T1000 (cell line): ENCODE results near the gene TGIF2.

ENCODE experiments used
- DNase-seq: peaks from one replicate; lab custom pipeline; 2025; ENCODE audit warnings: mixed read lengths; lab: John Stamatoyannopoulos, UW

The TGIF2 gene

DNA sequence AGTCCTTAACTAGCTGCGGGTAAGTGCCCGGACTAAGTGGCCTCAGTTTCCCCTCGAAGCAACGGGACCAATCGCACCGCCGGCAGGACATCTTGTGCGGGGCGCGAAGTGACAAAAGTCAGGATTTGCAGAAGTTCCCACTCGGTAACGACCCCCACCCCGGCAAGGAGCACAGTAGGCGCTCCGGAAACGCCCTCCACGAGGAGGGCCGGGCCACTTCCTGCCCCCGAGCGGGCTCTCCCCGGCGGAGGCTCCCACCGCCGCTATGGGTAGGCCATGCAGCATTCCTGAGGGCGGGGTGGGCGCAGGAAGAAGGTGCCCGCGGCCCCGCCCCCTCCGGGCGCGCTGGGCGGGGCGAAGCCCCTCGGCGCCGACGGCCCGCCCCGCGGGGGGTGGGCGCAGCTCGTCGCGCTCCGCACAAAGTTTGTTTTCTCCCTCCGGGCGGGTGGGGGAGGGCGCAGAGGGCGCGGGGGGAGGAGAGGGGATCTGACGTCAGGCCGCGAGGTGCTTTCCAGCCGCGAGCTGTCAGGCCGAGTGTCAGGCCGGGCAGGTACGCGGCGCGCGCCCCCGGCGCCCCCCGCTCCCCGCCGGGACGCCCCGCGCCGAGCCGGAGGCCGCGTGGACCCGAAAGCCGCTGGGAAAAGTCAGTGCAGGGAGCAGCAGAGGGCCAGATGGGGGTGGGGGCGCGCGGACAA lies at the start of gene TGIF2:
TSS of gene TGIF2 (plus strand) at position 495 of the 695 bp plus-strand sequence. CDS start 5,178 bp downstream, outside the sequence.
- DNase-seq = peak; percentile 82

DNA sequence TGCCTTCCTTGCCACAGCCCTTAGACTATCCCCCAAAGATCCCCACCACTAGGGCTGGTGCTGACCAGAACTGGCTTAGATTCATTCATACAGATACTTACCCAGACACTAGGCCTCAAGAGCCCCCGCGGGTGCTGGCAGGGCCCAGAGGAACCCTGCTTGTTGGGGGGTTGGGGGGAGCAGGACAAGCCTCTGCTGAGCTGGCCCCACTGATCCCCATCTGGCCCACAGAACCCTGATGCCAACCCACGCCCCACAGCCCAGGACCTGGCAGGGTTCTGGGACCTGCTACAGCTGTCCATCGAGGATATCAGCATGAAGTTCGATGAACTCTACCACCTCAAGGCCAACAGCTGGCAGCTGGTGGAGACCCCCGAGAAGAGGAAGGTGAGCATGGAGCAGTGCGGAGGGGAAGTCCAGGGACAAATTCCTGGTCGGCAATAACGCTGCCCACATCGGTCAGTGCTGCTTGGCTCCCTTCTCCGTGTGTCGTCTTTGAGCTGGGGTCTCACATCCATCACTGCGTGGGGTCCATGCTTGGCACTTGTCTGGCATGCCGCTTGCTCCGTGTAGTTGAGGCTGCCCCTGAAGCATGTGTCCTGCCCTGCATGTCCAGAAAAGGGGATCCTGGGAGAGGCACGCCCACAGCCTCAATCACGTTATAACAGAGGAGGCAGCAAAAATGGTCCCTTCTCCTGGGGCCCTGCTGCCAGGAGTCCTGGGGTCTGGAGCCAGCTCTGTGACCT lies 47.6 kb upstream of the TGIF2 start:
- DNase-seq = no peak

DNA sequence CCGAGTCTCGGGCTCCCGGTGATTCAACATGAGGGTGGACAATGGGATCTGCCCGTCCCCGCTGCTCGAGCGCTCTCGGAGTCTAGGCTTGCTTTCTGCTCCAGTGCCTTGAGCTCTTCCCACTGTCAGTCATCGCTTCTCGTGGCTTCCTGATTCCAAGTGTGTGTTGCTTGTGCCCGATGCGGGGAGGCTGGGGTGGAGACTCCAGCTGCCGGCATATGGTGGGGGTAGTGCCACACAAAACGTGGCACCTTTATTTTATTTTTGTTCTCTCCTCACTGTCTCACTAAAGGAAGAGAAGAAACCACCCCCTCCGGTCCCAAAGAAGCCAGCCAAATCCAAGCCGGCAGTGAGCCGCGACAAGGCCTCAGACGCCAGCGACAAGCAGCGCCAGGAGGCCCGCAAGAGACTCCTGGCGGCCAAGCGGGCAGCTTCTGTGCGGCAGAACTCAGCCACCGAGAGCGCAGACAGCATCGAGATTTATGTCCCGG lies 46.8 kb upstream of the TGIF2 start:
- DNase-seq = no peak

DNA sequence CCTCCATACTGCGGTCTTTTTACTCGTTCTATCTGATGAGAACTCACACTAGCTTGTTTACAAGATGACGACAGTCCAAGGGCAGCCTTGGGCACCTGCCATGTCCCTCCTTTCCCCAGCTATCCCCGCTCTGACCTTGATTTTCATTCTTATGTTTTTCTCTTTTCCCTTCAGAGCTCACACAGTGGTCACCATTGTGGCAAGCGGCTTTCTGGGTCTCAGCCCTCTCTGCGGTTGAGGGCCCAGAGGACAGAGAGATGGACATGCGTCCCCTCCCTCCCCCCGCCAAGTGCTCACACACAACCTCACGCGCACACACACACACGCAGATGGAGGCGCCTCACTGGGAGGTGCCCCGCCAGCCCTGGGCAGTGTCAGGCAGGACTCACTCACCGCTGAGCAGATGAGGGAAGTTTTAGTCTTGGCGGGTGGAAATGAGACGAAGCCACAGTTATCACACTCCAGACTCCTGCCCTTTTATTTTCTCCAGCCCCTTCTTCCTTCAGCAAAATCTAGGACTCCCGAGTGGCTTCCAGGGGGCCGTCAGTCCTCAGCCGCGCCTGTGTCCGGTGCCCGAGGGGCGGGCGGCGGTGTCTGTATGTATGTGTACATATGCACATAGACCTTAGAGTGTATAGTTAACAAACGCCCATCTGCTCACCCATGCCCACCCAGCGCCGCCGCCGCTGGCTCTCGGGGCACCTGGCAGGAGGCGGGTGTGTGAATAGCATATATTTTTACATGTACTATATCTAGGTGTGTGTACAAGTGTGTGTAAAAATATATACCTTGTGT lies 45.9 kb upstream of the TGIF2 start:
- DNase-seq = no peak

DNA sequence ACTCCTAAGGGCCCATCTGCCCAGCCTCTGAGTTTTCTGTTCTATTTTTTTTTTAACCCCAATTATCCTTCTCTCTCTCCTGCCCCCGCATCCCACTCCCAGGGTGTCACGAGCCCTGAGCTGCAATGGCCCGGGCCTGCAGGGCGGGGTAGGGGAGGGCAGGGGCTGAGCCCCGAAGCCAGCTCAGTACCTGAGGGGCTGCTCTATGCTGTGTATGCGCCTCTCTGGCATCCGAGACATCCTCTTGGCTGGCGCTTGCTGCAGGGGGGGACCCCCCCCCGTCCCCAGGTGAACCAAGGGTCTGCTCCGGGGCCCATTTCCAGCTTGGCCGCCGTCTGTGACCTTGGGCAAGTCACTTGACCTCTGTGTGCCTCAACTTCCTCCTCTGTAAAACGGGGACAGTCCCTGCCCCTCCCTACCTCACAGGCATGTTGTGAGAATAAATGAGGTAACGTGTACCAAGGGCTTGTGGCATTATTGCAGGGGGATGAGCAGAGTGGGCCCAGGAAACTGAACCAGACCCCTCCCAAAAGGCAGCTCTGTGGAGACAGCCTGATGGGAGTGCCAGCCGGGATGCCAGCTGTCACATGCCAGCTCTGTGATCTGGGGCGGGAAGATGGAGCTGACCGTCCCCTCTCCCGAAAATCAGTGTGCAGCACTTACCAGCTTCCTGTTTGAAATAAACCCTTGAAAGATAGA lies 45.1 kb upstream of the TGIF2 start:
- no peak for DNase-seq

DNA sequence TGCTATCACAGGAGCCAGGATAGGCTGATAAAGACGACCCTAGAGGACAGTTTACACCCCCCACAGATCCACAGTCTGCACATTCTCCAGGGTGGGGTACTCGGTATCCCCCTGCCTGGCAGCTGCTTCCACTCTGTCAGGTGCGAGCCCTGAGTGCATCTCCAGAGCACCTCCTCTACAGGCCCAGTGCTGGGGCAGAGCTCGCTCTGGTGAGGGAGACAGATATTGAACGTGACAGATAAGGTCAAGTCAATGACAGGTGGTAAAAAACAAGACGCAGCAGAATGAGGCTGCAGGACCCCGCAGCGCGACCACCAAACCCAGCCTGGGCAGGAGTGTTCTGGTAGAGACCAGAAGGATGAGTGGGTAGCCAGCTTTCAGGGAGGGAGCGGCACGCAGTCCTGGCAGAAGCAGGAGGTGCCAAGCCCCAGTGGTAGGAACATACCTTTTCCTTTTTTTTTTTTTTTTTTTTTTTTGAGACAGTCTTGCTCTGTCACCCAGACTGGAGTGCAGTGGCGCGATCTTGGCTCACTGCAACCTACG lies 44.5 kb upstream of the TGIF2 start:
- no peak for DNase-seq

DNA sequence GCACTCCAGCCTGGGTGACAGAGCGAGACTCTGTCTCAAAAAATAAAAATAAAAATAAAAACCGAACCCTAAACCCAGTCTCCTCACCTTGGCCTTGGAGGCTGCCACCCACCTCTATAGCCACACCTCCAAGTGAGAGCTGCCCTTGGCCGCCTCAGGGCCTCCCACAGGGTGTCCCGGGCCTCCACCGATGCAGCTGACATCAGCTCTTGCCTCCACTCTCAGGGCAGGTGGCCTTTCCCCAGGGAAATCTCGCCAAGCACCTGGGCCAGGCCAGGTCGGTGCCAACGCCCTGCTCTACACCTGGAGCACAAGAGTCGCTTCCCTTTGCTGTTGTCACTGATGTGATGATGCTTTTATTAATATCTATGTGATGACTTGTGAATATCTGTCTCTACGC lies 41.0 kb upstream of the TGIF2 start:
- DNase-seq = no peak

DNA sequence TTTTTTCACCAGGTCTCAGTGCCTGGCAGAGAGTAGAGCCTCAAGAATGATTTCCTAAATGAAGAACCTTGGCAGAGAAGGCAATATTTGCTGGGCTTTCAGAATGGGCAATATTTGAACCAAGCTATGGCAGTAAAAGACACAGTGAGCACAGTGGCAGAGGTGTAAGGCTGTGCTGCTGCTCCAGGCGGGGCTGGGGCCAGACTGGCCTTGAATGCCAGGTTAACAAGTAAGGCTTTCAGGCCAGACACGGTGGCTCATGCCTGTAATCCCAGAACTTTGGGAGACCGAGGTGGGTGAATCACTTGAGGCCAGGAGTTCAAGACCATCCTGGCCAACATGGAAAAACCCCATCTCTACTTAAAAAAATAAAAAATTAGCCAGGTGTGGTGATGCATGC lies 40.6 kb upstream of the TGIF2 start:
- no peak for DNase-seq

DNA sequence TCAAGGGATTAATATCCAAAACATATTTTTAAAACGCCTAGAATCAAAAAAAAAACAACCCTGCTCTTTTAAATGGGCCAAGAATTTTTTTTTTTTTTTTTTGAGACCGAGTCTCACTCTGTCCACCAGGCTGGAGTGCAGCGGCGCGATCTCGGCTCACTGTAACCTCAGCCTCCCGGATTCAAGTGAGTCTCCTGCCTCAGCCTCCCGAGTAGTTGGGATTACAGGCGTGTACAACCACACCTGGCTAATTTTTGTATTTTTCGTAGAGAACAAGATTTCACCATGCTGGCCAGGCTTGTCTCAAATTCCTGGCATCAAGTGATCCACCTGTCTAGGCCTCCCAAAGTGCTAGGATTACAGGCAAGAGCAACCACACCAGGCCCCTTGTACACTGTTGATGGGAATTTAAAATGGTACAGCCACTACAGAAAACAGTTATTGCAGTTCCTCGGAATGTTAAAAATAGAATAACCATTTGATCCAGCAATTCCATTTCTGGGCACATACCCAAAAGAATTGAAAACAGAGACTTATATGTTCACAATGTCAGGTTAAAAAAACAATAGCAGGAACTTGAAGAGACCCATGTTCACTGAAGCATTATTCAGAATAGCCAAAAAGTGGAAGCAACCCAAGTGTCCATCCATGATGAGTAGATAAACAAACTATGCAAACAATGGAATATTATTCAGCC lies 35.2 kb upstream of the TGIF2 start:
- DNase-seq = no peak

DNA sequence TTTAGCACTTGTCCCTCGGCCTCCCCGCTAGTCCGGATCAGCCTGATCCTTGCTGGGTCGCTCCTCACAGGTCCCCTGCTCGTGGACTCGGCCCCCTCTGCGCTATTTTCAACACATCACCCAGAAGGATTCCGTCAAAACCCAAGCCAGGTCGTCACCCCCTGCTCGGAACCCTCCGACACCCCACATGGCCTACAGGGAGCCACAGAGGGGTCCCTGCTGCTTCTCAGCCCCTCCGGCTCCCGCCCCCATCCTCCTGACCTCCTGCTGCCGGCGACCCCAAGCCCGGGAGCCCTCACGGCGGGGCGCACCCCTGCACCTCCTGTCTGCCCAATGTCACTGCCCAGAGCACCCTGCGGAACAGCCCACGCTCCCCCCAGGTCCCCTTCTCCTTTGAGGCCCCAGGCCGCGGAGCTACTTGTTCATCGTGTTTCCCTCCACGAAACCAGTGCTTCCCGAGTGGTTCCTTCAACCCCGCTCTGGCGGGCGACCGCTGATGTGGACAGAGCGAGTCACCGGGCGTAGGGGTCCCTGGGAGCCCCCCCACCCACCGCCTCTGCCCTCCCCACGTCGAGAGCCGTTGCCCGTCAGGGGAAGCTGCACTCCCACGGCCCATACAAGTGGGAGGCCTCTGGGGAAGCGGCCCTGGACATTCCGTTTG lies 32.7 kb upstream of the TGIF2 start:
- DNase-seq = no peak

DNA sequence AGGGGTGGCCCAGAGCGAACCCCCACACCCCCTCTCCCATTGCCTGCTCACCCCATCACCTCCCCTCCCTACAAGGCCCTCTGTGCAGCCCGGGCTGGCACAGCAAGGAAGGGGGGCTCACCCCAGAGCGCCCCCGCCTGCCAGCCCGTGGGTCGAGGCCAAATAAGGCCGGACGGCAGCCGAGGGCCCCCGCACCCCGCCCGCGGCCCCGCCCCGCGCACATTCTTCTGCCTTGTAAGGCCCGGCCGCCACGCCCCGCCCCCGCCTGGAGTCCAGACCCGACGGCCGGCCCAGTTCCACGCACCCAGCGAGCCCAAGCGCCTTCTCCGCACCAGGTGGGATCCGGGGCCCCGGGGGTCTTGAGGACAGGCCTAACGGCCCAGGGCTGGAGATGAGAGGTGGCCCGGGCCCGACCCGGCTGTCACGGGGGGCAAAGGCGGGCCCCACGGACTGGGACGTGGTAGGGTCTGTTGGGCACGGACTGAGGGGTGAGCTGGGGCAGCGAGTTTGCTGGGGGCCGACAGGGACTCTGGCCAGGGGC lies 32.1 kb upstream of the TGIF2 start, which contains the start of gene MYL9:
TSS of gene MYL9 (plus strand) at position 293 of the 541 bp plus-strand sequence. CDS start 3,366 bp downstream, outside the sequence.
- DNase-seq = peak; percentile 15

DNA sequence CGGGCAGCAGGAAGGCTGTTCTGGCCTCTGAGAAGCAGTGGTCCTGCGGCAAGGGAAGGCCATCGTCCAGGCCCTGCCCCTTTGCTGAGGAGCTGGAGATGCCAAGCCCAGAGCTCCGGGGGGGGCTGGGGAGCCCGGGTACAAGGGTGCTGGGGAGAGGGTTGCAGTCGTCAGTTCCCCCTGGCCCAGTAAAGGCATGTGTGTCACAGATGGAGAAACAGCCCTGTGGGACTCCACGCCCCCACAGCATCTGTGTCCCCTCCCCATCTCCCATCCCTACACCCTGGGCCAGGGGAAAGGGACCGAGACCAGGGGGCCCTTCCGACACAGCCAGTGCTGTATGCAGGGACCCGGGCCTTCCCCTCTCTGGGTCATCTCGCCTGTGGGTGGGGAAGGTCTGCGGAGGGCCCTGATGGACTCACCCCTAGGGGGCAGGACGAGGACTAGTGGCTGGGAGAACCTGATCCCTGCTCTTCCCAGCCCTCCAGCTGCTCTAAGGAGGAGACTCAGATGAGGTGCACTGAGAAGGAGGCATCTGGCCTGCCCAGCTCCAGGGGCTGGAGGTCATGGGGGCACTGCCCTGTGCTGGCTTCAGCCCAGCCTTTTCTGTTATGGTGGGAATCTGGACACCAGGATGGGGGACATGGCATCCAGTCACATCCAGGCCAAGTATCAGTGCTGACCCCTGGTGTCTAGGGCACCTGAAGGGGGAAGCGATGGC lies 31.5 kb upstream of the TGIF2 start:
- DNase-seq = no peak

DNA sequence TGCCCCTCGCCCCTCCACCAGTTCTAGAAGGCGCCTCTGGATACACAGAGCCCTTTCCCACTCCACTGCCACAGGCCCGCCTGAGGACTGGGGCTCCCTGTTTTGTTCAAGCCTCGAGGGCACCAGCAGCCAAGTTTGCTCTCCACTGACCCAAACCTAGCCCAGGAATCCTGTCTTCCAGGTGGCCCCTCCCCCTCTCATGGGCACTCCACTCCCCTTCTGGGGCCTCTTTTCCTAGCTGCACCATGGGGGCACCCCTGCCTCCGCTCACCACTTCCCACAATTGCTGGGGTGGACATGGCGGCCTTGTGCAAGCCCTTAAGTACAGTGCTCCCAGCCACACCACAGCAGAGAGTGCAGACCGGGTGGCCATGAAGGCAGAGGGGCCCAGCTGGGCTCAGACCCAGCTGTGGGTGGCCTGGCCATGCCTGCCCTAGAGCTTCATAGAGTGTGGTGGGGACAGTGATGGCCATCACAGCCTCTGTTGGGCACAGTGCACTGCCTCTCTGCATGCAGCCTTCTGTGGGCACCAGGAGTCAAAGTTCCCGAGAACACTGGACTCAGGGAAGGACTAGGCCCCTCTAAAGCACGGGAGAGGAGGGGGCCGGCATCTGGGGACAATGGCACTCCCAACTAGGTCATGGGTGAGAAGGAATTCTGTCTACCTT lies 30.7 kb upstream of the TGIF2 start:
- no peak for DNase-seq

DNA sequence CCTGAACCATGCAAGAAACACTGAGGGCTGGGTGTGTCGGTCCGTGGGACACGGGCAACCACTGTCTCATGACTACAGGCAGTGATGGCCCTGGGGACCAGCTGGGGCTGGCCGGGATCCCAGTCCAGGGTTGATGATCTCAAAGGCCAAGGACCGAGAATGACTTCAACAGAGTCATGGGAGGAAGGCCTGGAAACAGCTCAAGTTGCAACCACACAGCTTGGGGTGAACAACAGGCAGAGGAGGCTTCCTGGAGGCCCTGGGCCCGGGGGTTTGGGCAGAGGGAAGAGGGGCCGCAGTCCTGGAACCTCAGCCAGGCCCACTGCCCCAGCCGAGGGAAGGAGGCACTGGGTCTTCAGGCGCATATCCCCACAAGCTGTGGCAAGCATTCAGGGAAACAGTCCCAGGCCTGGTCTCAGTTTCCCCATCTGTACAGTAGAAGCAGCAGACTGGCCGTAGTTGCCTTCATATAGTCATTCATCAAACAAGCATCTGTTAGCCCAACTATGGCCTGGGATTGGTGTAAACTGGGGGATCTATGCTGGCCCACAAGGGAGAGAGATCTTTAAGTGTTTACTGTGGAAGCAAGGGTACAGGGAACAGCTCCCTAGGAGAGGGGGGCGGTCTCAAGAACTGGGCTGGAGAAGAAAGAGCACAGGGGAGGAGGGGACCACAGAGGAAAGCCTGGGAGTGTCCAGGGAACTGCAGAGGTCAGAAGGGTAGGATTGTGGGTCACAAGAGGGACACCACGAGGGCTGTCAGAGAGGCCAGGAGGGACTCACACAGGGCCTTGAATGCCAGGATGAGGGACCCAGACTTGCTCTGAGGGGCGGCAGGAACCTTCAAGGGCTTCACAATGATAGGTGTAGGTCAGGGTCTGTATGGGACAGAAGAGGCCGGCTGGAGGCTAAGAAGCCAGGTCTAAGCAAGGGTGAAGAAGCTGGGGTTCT lies 29.9 kb upstream of the TGIF2 start:
- peak; percentile 30 for DNase-seq

DNA sequence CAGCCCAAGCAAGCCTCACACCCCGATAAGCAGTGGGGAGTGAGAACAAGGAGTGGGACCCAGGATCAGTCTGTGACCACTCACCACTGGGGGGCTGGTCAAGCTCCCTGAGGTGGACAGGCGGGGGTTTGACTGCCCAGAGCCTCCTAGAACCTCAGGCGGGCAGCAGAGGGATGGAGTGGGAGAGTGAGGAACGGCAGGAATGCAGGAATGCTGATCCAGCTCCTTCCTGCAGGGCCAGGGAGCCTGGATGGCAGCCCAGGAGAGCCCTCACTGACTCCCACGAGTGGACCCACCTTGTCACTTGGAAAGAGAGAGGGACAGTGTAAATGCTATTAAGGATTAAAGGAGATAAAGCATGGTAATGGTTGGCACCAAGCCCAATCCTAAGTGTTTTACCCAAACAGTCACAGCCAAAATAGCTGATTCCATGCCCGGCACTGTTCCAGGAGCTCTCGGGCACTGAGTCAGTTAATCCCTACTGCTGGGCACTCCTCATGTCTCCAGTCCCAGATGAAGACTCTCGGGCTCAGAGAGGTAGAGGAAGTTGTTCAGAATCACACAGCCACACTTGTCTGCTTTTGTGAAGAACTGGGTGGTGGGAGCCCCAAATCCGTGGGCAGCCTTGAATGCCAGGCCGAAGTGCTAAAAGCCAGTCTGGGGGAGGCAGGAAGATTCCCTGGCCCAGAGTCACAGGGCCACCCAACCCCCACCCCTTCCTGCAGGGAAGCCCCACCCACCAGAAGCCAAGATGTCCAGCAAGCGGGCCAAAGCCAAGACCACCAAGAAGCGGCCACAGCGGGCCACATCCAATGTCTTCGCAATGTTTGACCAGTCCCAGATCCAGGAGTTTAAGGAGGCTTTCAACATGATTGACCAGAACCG lies 29.0 kb upstream of the TGIF2 start:
- peak; percentile 43 for DNase-seq

DNA sequence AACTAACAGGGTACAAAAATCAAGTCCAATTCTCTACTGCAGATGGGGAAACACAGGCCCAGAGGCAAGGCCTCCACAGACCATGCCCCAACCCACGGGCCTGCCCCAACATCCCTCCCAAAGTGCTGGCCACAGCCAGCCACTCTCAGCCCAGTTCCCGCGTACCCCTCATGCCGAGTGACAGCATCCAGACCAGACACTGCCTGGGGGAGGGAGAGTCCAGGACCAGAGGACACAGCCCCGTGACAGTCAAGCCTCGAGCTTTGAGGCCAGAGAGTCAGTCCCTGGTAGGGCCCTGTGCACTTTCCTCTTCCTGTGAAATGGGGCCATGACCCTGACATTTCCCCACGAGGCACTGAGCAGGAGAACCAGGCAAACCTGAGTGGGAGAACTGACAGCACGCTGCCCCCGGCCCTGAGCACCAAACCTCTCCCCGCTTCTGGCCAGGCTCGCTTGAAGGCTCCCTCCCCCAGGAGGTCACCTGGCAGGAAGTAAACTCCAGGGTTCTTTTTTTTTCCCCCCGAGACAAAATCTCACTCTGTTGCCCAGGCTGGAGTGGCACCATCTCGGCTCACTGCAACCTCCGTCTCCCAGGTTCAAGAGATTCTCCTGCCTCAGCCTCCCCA lies 27.2 kb upstream of the TGIF2 start:
- DNase-seq = no peak
